Suprapubic skin (tissue), 4 donors: Measurements from ENCODE around the gene PODNL1. TPM values are rescaled to one million over a fixed set of nuclear protein-coding genes. Genes with fewer than 3 reads are reported as not detected.

ENCODE experiments used
- DNase-seq, 2 donors: peaks; one replicate each; pipeline ENCODE4 v3.0.0-alpha.2; 2019; ENCODE audit warnings: low spot score in 2 of 2
- H3K27ac ChIP-seq: fragments of 200-600 bp; sonication (generic); one replicate; pipeline ENCODE4 v1.5.1; 2019
- H3K27me3 ChIP-seq: fragments of 200-600 bp; sonication (generic); one replicate; pipeline ENCODE4 v1.5.1; 2019
- H3K36me3 ChIP-seq: fragments of 200-600 bp; sonication (generic); one replicate; pipeline ENCODE4 v1.5.1; 2019
- H3K4me1 ChIP-seq: fragments of 200-600 bp; sonication (generic); one replicate; pipeline ENCODE4 v1.5.1; 2019
- H3K4me3 ChIP-seq: fragments of 200-600 bp; sonication (generic); one replicate; pipeline ENCODE4 v1.5.1; 2019; ENCODE audit warnings: mild to moderate bottlenecking
- H3K9me3 ChIP-seq: fragments of 200-600 bp; sonication (generic); one replicate; pipeline ENCODE4 v1.5.1; 2019
- EP300 ChIP-seq: sonication (generic); formaldehyde crosslinking; IDR thresholded peaks from one replicate; pipeline ENCODE4 v1.6.1; 2017; ENCODE audit warnings: antibody characterized with exemption
- POLR2A ChIP-seq, 2 donors: fragments of 450-650 bp; IDR thresholded peaks; one replicate each; pipeline ENCODE4 v1.6.1; 2017; ENCODE audit warnings: antibody characterized with exemption in 2 of 2, mild to moderate bottlenecking in 2 of 2, moderate library complexity in 2 of 2
- POLR2AphosphoS5 ChIP-seq, 3 donors: sonication (generic); formaldehyde crosslinking; IDR thresholded peaks; one replicate each; pipeline ENCODE4 v1.6.1; 2017; ENCODE audit warnings: antibody characterized with exemption in 3 of 3
- WGBS: methylation state at CpG from one replicate; pipeline ENCODE4 v1.1.5; 2018; 5-methylcytosine and 5-hydroxymethylcytosine counted together
- total RNA-seq, 4 donors: library from RNA; depleted of rRNA; stranded (reverse); fragments of >200 nt; gene quantifications; one replicate each; pipeline ENCODE4 v1.1.0, GENCODE V29; 2016
- TF ChIP-seq, protein P1 (sequence below), 2 donors: fragments of 200-600 bp in 1 of 2; fragments of 450-650 bp in 1 of 2; sonication (generic) in 1 of 2; IDR thresholded peaks; one replicate each; pipeline ENCODE4 v1.5.1; 2016 to 2019; ENCODE audit warnings: antibody characterized with exemption in 2 of 2, mild to moderate bottlenecking in 1 of 2, moderate library complexity in 1 of 2

Gene PODNL1
- total RNA-seq, 4 donors from 2014 or later: 2.3 to 10.6 (median 5.7) TPM

DNA sequence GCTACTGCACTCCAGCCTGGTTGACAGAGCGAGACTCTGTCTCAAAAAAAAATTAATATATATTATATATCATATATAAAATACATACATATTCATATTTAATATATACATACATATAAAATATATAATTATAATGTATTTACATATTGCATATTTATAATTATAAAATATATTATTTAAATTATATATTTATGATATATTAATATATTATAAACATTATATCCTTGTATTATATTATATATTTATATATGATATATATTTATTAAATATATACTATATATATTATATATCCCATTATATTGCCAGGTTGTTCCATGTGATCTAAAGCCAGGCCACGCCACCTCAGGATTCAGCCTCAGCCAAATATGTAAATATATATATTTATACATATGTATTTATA lies 42.0 kb downstream of the PODNL1 start:
- H3K4me1 ChIP-seq: no peaks in the 10 kb centered on the region
- no peaks in the 10 kb centered on the region for H3K9me3 ChIP-seq
- H3K36me3 ChIP-seq: no peaks in the 10 kb centered on the region
- no peak overlapping the region for H3K27ac ChIP-seq
- TF ChIP-seq POLR2A (IDR thresholded peaks at IDR 0.05) (no peak), POLR2AphosphoS5 (IDR thresholded peaks at IDR 0.05) (no peak), EP300 (no peak)
- TF ChIP-seq, protein P1, sequence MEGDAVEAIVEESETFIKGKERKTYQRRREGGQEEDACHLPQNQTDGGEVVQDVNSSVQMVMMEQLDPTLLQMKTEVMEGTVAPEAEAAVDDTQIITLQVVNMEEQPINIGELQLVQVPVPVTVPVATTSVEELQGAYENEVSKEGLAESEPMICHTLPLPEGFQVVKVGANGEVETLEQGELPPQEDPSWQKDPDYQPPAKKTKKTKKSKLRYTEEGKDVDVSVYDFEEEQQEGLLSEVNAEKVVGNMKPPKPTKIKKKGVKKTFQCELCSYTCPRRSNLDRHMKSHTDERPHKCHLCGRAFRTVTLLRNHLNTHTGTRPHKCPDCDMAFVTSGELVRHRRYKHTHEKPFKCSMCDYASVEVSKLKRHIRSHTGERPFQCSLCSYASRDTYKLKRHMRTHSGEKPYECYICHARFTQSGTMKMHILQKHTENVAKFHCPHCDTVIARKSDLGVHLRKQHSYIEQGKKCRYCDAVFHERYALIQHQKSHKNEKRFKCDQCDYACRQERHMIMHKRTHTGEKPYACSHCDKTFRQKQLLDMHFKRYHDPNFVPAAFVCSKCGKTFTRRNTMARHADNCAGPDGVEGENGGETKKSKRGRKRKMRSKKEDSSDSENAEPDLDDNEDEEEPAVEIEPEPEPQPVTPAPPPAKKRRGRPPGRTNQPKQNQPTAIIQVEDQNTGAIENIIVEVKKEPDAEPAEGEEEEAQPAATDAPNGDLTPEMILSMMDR (IDR thresholded peaks at IDR 0.05): no peak
- no peak overlapping the region for H3K4me3 ChIP-seq
- no peak for DNase-seq
- no peaks in the 10 kb centered on the region for H3K27me3 ChIP-seq
- WGBS: 98% methylated on average over 2 of the region's 2 CpGs

DNA sequence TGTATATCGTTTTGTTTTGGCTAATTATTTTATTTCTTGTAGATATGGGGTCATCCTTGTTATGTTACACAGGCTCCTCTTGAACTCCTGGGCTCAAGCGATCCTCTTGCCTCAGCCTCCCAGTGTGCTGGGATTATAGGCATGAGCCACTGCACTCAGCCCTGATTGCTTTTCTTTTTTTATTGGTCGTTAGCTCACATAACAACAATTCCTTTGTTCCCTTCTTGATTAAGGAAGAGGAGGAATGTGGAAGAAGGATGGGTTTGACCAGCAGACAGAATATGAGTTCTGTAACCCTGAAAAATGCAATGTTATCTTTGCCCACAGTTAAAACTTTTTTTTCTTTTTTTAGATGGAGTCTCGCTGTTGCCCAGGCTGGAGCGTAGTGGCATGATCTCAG lies 43.7 kb downstream of the PODNL1 start:
- H3K36me3 ChIP-seq: no peaks in the 10 kb centered on the region
- no peaks in the 10 kb centered on the region for H3K9me3 ChIP-seq
- H3K4me3 ChIP-seq: no peak overlapping the region
- TF ChIP-seq POLR2A (IDR thresholded peaks at IDR 0.05) (no peak), EP300 (no peak), POLR2AphosphoS5 (IDR thresholded peaks at IDR 0.05) (no peak)
- TF ChIP-seq, protein P1 (IDR thresholded peaks at IDR 0.05): no peak
- DNase-seq: no peak
- H3K27ac ChIP-seq: no peak overlapping the region
- no peaks in the 10 kb centered on the region for H3K27me3 ChIP-seq
- 81% methylated on average over 5 of the region's 5 CpGs for WGBS
- no peaks in the 10 kb centered on the region for H3K4me1 ChIP-seq

DNA sequence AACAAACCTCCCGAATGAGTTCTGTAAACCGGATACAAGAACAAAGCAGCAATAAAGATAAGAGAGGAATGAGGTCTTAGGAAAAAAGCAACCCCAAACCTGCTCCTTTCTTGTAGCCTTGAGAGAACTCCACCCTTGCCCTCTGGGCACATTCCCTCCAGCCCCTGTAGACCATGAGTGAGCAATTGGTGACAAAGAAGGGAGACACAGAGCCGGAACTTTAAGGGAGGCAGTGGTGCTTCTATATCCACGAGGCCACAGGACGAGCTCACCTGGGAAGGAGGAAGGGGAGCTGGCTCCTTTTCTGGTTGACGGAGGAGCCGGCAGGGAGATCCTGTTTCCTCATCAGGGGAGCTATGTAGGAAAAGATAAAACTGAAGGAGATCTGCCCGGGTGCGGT lies 45.3 kb downstream of the PODNL1 start:
- H3K9me3 ChIP-seq: no peaks in the 10 kb centered on the region
- no peak overlapping the region for H3K27ac ChIP-seq
- WGBS: 70% methylated on average over 9 of the region's 9 CpGs
- no peak for DNase-seq
- H3K4me1 ChIP-seq: peaks cover 8% of the 10 kb centered on the region
- TF ChIP-seq POLR2A (IDR thresholded peaks at IDR 0.05): no peak
- TF ChIP-seq EP300: no peak
- H3K36me3 ChIP-seq: no peaks in the 10 kb centered on the region
- no peak overlapping the region for H3K4me3 ChIP-seq
- H3K27me3 ChIP-seq: no peaks in the 10 kb centered on the region

DNA sequence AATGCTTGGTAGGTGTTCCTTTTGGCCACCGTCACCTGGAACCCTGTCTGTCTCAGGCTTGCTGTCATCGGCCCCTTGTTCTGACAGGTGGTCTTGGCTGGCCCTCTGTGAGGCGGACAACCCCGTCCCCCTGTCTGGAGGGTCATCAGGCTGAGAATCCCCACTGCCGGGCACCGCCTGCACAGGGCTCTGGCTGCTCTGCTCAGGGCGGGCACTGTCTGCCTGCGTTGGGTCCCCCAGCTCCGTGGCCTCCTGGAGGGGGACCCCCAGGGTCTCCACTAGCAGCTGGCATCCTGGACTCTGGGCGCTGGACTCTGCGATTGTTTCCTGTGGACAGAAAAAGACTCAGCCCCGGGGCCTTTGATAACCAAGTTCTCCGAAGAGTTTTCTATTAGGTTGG lies 48.1 kb downstream of the PODNL1 start:
- H3K27ac ChIP-seq: no peak overlapping the region
- H3K27me3 ChIP-seq: no peaks in the 10 kb centered on the region
- no peaks in the 10 kb centered on the region for H3K36me3 ChIP-seq
- TF ChIP-seq POLR2A (IDR thresholded peaks at IDR 0.05) (no peak), EP300 (no peak), POLR2AphosphoS5 (IDR thresholded peaks at IDR 0.05) (no peak)
- TF ChIP-seq, protein P1 (IDR thresholded peaks at IDR 0.05): no peak
- H3K9me3 ChIP-seq: no peaks in the 10 kb centered on the region
- 94% methylated on average over 8 of the region's 13 CpGs for WGBS
- no peak for DNase-seq
- no peak overlapping the region for H3K4me3 ChIP-seq
- H3K4me1 ChIP-seq: peaks cover 36% of the 10 kb centered on the region

DNA sequence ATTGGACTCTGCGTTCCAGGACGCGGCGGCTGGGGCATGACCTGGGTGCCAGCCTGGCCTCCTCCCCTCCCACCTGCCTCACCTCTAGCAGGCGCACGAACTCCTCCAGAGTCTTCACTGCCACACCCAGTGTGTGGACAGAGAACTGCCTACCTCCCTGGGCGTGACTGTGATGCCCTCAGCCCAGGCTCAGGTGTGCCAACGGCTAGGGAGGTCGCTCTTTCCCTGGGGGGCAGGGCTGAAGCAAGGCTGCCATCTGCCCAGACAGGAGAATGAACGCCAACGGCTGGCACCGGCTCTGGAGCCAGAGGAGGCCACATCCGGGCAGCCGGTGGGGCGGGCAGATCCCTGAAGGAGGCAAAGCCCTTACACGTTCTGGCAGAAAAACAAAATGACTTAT lies 49.9 kb downstream of the PODNL1 start:
- peaks cover 54% of the 10 kb centered on the region for H3K4me1 ChIP-seq
- no peak overlapping the region for H3K4me3 ChIP-seq
- DNase-seq: no peak
- TF ChIP-seq EP300: no peak
- no peak for TF ChIP-seq POLR2A (IDR thresholded peaks at IDR 0.05)
- no peak for TF ChIP-seq POLR2AphosphoS5 (IDR thresholded peaks at IDR 0.05)
- TF ChIP-seq, protein P1 (IDR thresholded peaks at IDR 0.05): no peak
- WGBS: 54% methylated on average over 16 of the region's 16 CpGs
- no peaks in the 10 kb centered on the region for H3K36me3 ChIP-seq
- H3K27me3 ChIP-seq: no peaks in the 10 kb centered on the region
- peak overlapping the region; percentile 83 for H3K27ac ChIP-seq
- no peaks in the 10 kb centered on the region for H3K9me3 ChIP-seq

DNA sequence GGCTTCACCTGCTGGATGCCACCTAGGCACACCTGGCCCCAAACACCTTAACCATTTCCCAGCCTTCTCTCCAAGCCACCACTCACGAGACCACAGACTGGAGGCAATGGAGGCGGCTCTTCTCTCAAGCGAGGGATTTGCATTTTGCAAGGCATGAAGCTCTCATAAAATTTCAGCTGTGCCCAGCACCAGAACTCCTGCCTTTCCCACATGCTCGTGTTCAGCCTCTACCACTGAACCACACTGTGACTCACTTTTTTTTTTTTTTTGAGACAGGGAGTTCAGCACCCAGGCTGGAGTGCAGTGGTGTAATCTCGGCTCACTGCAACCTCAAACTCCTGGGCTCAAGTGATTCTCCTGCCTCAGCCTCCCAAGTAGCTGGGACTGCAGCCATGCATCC lies 50.7 kb downstream of the PODNL1 start:
- no peaks in the 10 kb centered on the region for H3K36me3 ChIP-seq
- no peaks in the 10 kb centered on the region for H3K9me3 ChIP-seq
- peaks cover 62% of the 10 kb centered on the region for H3K4me1 ChIP-seq
- no peak for DNase-seq
- H3K27me3 ChIP-seq: no peaks in the 10 kb centered on the region
- no peak for TF ChIP-seq EP300
- TF ChIP-seq, protein P1 (IDR thresholded peaks at IDR 0.05): no peak
- TF ChIP-seq POLR2AphosphoS5 (IDR thresholded peaks at IDR 0.05): no peak
- no peak for TF ChIP-seq POLR2A (IDR thresholded peaks at IDR 0.05)
- H3K27ac ChIP-seq: peak overlapping the region; percentile 83
- WGBS: 33% methylated on average over 5 of the region's 5 CpGs
- H3K4me3 ChIP-seq: no peak overlapping the region
